HG02884 (cell line): ENCODE data around the gene IRS1.

Experiments
- ATAC-seq: cut with Tn5 transposase; IDR thresholded peaks from one replicate; pipeline ENCODE4 v1.9.1; 2021; ENCODE audit warnings: mild to moderate bottlenecking, moderate library complexity; ENCODE audit not compliant: unreplicated experiment

IRS1 gene

DNA sequence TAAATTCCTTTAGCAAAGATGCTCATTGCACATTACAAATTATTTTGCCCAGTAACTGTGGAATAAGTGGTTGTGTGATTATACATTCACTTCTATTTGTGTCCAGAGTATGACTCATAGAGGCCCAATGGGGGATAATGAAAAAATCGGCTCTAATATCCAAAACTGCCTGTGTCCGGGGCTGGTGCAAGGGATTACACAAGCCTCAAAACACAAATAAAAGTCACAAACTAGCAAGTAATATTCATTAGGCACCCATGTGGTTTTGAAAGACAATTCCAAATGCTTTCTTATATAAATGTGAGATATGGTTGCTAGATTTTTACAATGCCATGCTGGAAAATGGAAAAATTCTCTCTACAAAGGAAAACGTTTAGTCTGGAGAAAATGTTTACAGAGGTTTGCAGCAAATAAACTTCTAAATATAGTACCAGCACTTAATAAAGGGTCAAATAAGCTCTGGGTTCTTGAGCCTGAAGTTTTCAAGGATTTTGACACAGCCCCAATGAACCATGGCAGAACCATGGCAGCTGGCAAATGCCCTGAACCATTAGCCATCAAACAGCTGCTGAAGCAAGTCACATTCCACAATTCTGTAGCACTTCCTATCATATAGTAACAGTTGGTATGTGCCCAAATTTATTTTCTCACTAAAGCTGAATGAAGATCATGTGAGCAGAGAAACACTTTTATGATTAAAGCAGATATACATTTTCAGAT is 40.5 kb downstream of the IRS1 start:
- no peak for ATAC-seq

DNA sequence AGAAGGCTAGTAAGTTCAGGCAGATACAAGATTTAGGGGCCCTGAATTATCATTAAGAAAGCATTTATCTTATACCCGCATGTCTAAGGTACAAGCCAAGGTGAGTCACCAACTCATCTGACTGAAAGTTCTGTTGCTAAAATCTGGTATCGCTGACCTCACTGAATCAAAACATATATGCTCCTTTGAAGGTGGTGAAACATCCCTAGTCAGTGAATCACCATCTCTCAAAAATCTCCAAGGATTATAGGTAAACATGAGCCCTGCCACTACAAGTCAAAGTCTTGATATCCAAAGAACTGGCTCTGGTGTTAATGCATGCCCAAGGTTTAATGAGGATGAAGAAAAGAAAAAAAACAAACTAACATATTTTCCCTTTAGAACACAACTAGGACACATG is 43.5 kb downstream of the IRS1 start:
- no peak for ATAC-seq

DNA sequence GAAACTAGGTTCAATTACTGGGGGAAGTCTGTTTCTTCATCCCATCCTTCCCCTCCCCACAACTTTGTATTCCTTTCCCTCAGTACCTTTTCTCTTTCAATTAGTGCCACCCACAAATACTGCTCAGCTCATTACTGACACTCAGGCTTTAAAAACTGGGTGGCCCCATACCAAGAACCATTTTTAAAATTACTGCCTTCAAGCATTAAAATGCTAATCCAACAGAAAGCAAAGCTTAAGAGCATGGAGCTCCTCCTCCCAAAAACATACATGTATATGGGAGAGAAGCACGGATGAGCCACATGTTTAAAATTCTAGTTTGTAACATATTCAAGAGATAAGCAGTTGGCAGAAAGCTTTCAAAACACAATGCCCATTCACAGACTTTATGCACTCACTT is 44.0 kb downstream of the IRS1 start:
- no peak for ATAC-seq

DNA sequence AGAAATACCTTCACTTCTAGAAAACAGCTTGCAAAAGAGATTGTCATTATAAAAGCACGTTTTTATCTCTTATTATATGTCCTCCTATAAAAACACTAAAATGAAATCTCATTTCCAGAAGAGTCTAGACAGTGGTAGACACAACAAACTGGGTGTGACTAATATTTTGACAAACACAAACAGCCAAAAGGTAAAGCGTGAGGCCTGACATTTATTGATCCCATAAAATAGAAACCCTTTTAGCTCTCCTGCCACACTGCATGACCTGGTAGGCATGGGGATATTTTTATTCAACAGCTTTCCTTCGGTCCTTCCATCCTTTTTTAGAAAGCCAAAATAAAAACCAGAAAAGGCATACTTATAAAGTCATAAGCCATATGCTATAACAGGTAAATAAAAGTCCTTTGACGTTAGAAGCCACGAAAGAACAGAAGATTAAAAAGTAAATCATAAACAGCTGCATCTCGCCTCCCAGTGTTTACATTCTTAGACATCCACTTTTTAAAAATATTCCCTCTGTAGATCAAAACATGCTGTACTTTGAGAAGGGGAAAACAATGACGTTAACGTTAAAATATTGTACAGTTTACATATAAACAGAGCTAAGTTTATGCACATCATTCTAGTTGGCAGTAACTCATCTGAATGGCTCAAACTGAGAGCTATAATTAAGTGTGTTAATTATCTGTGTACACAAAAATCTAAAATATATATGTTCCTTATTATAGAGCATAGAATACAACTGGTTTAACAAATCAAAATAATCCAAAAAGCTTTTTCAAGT is 44.6 kb downstream of the IRS1 start:
- ATAC-seq, result no peak

DNA sequence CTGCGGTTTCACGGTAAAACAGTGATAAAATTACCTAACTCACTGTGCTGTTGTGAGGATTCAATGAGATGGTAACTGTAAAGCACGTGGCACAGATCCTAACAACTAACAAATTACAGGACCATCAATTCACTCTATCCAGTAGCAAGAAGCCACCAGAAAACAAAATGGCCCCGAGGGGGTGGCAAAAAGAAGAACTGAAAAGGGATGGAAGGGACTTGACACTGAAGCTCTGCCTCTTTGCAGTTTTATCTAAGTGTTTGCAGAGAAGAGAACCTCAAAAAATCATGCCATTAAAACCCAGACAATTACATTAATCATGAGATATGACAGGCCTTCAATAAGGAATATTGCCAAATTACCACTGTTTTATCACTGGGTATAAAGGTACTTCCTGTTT is 46.7 kb downstream of the IRS1 start:
- no peak for ATAC-seq

DNA sequence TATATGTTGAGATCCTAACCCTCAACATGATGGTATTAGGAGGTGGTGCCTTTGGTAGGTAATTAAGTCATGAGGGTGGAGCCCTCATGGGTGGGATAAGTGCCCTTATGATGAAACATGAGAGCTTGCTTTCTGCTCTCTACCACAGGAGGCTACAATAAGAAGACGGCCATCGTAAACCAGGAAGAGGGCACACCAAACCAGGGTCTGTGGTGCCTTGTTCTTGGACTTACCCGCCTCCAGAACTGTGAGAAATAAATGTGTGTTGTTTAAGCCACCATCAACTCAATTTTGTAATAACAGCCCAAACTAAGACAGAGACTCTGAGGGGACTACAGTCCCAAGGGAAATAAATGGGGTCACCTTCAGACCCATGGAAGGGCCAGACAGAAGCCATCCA is 52.3 kb downstream of the IRS1 start:
- ATAC-seq, result no peak

DNA sequence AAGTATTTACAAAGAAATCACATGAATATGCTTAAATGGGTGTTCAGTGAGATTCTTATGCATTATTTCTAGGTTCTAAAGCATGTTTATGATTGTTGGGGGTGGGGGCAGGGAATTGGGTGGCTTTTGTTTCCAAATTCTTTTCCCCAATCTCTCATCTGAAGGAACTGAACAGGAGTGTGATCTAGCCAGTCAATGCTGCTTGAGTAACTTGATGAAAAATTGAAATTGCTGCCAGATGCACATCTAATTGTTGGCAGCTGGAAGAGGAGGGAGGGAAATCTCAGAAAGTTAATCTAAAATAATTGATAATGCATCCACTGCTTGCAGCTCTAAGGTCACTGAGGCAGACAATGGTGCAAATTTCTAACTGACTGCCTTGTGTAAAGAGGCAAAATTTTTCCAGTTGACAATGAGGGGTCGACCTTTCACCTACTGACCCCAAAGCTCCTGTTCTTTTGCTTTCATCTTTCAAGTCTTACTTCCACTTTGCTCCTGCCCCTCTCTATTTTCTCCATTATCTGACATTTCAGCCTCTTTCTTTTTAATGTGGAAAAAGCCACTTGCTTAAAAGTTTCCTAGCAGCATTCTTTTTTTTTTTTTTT is 53.3 kb downstream of the IRS1 start:
- ATAC-seq, result no peak

DNA sequence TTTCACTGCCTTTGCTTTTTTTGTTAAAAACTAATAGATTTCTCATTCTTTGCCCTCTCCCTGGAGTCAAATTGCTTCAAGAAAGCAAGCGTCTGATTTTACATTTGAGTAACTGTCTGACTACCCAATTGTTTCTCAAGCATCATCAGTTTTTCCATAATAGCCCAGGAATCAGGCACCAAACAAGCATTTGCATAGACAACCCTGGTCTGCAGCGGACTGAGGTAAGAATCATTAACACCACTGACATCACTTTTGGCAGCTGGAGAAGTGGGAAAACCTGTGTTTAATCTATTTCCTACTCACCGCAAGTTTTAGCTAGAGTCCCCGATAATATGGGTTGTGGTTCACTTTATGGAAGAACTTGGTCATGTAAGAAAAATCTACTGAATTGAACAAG is 55.7 kb downstream of the IRS1 start:
- ATAC-seq, result no peak

DNA sequence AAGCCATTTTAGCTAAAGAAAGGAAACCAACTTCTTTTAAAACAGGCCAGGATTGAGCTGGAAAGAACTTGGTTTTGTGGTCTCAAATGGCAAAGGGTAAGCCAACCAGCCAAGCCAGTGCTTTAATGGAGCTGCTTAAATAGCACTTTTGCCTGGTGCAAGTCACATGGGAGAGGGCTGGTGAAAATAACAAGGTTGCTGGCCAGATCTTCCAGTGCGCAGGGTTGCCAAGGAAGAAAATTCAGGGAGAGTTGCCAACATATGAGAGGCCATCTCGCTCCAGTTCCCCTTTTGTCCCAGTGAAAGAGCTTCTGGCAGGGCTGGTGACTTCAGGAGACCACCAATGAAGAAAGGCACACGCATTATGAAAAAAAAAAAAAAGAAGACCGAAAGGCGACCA is 57.3 kb downstream of the IRS1 start:
- ATAC-seq, result no peak

DNA sequence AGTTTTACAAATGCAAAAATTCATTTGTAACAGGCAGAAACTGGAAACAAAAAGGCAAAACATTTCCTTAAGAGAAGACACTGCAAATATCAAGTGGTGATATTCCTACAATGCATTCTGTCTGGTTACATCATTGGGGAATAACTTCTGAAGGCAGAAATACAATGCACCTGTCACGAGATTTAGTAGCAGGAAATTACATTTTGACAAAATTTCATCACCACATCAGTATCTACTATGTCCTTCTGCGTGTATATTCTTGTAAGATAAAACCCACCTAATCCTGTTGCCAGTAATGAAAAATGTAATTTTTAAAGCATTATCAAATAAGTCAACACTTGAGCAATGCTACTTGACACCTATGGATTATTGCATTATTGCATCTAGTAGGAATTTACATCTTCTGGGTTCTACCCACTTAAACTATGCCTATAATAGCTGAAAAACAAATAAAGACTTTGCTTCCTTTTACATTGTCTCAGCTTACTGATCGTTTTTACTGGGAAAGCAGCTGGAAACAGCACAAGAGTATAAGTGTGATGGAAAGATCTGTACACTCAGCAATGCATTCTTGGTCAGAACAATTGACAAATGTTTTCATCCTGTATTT is 59.5 kb downstream of the IRS1 start:
- no peak for ATAC-seq

DNA sequence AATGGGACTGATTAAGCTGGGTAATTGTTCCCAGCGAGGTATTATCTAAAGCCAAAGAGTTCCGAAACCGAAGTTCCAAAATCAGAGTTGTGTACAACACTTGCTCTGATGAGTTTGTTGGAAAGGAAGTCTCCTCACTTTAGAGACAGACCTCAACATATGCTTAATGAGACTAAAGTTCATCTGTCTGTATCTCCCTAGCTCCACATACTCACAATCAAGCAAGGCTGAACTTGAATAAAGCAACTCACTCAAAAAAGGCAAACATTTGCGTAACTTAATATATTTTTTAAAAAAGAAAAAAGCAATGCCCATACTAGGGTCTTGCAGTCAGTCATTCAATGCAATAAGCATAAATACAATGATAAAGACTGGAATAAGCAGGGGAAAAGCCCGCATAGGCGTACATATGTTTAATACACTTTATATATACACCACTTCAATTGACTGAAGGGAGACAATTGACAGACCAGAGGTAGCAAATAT is 60.0 kb downstream of the IRS1 start:
- no peak for ATAC-seq

DNA sequence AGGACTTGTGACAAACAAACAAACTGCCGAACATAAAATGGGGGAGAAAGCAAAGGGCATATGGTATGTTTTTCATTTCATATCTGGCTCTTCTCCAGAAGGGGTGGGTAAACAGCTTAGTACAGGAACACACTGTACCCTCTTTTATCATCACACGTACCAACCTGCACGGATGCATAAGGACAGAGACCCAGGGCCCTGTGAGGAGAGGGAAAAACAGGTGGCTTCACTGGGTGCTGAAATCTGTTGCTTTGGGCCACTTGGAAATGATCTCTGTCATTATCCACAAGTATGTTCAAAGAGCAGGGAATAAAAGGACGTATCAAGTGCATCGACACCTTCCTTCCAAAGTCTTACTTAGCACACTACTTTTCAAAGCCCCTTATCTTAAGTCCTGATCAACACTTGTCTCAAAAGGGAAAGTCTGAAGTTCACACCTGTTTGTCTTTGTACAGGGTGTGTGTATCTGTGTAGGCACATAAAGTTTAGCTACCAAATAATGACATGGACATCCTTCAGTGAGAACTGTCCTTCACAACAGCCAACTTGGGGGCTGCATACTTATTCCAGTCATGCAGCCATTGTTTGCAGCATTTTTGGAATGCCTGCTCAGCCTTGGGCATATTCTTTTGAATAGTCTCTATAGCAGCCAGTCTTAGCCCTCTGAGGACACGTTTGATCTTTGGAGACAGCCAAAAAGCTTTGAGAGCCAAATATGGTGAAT is 60.6 kb downstream of the IRS1 start:
- ATAC-seq, result no peak

DNA sequence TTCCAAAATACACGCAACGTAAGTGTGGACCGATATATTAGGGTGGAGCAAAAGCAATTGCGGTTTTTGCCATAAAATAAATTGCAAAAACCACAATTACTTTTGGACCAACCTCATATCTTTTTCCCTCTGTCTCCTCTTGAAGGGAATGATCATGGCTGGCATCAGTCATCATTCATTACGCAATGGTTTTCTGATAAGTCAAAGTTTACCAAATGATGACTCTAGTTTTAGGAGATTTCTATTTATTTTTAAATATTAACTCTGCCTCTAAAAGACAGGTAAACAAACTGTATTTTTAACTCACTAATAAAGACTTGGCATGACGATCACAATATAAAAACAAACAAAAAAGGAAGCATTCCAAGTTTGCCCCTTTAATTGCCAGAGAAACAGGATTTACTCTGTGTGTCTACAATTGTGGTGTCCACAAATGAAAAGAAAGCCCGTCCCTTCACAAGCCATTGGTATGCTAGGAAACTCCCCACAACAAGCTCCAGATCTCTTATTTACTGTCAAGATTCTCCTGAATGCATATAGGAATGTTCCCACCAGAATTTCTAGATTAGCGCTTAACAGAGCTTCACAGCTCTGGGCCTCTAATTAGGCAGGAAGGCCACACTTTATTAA is 61.3 kb downstream of the IRS1 start:
- ATAC-seq, result no peak

DNA sequence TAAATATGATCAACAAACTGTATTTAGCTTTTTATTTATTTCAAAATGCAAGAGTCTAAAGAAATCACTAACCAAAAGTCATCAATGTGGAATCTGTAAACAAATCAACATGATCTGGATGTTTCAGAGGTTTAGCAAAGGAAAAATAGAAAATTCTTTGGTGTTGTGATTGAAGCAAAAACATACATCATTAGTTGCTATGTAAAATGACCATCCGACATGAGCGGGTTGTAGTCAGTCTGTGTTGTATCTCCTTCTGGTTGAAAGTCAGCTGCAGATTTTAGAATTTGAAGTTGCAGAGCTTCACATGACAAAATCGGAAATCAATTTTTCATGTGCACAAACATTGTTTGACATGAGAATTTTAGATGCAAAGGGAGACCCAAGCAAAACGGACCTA is 63.2 kb downstream of the IRS1 start:
- ATAC-seq, result no peak

DNA sequence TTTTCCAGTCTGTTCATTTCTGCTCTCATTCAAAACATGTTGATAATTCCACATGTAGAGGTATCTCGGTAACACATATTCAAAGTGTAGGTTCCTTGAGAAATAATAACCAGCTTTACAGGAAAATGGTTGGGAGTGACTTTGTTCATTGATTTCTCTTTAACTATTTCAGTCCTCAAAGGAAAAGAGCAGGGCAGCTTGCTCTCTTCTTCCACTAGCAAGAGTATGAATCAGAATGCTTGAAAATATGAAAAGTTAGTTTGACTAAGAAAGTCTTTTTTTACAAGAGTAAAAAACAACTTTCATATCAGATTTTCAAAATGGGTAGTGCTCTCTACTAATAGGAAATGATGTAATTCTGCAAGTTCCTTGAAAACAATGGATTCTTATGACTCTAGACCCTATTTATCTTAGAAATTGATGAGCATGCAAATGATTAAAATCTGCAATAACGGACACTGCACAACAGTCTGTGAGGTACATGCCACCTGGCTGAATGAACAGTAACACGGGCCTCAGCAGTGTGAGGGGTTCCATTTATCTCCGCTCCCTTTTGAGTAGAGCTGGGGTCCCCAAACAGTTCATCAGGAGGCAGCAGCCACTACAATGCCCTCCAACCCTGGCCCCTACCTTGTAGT is 65.6 kb downstream of the IRS1 start:
- ATAC-seq, result no peak

DNA sequence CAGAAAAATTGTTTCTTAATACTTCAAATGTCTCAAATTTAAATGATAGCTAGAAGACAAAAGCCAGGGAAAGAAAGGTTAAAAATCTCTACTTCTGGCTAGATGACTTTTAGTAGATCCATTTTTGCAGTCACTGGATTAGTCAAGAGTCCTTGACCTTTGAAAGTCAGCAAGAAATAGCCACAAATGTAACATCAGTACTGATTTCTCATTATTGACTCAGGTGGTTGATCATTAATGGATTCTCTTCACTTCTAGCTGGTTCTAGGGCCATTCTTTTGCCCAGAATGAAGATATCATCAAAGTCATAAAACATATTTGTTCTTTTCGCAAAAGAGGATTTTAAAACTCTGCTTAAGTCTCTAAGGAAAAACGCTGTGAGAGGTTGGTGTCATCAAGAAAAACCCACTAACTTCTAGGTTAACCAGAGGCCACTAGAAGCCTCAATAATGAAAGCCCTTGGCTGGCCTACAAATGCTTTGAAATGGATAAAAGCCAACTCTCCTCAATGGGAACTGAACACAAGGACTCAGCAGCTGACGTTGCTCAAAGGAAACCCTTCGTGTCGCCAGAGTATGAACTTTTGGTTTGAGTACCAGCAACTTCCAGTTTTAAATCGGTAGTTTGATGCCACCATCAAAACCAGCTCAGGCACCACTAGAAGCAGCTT is 66.3 kb downstream of the IRS1 start:
- ATAC-seq, result no peak

DNA sequence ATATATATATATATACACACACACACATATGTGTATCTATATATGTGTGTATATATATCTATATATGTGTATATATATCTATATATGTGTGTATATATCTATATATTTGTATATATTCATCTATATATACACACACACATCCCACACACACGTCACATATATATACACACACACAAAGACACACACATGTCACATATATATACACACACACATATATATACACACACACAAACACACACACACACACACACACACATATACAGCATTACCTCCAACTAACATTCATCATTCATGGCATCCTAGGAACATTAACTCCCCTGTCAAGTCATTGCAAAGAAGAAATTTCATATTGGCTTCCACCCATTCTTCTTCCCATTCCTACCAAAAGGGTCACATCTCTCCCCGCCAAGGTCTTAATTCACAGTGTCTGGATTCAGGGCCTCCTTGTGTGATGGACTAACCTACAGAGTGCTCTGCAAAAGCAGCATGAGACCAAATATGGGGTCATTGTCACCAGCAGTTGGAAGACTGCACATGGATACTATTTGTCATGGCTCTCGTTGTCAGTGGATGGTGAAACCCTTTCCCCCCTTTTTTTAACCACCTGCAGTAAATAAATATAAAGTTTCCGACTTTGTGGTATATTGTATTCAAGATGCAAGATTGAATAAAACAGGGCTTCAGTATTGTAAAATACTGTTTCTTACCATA is 67.0 kb downstream of the IRS1 start:
- no peak for ATAC-seq

DNA sequence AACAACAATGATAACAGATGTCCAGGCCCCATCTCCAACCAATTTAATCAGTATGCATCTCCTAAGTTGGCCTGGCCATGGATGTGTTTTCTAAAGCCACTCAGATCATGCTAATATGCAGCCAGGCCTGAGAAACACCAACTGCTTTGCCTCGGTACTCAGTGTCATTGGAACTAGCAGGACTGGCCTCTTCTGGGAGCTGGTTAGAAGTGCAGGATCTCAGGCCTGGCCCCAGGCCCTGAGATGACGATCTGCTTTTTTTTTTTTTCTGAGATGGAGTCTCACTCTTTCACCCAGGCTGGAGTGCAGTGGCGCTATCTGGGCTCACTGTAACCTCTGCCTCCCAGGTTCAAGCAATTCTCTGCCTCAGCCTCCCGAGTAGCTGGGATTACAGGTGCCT is 69.1 kb downstream of the IRS1 start:
- ATAC-seq, result no peak

DNA sequence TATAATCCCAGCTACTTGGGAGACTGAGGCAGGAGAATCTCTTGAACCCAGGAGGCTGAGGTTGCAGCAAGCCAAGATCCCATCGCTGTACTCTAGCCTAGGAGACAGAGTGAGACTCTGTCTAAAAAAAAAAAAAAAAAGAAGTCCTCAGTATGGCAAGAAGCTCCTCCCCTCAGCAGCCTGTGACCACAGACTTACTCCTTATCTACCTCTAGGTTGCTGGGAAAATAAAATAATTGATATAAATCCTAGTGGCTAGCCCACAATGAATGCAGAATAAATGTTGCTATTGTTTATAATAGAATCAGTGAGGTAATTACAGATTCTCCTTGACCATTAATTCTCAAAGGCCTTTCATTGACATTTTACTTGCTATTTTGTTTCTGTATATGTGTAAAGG is 70.6 kb downstream of the IRS1 start:
- no peak for ATAC-seq
